Prostate gland (tissue), 2 donors: ENCODE results near the gene CCRL2. TPM values are rescaled to one million over a fixed set of nuclear protein-coding genes. Genes with fewer than 3 reads are reported as not detected.

Source experiments
- DNase-seq: peaks from one replicate; pipeline ENCODE4 v3.0.0-alpha.2; 2019; ENCODE audit warnings: low spot score
- H3K27ac ChIP-seq, 2 donors: fragments of 200-600 bp; sonication (generic); 2 replicates each; pipeline ENCODE4 v1.5.1; 2017 to 2019
- H3K27me3 ChIP-seq: fragments of 200-600 bp; sonication (generic); replicated peaks from 2 replicates; pipeline ENCODE4 v1.5.1; 2019; ENCODE audit not compliant: insufficient read depth
- H3K36me3 ChIP-seq, 2 donors: fragments of 200-600 bp; sonication (generic); 1 replicate in 1 of 2; 2 replicates in 1 of 2; pipeline versions ENCODE4 v1.5.1 to v1.8.1; 2017 to 2019
- H3K4me1 ChIP-seq: fragments of 200-600 bp; sonication (generic); replicated peaks from 2 replicates; pipeline ENCODE4 v1.5.1; 2019
- H3K4me3 ChIP-seq, 2 donors: fragments of 200-600 bp; sonication (generic); 2 replicates each; pipeline ENCODE4 v1.5.1; 2017 to 2019
- H3K9me3 ChIP-seq: fragments of 200-600 bp; sonication (generic); 2 replicates; pipeline ENCODE4 v1.5.1; 2017
- CTCF ChIP-seq, 4 experiments: fragments of 200-600 bp in 2 of 4; fragments of 450-650 bp in 2 of 4; sonication (generic) in 2 of 4; IDR thresholded peaks; 1 replicate in 3 of 4; 2 replicates in 1 of 4; pipeline ENCODE4 v1.5.1; 2016 to 2019; ENCODE audit warnings: antibody characterized with exemption in 4 of 4, mild to moderate bottlenecking in 2 of 4, moderate library complexity in 2 of 4
- POLR2A ChIP-seq: fragments of 450-650 bp; IDR thresholded peaks from one replicate; pipeline ENCODE4 v1.6.1; 2016; ENCODE audit warnings: antibody characterized with exemption, mild to moderate bottlenecking
- POLR2AphosphoS5 ChIP-seq: sonication (generic); formaldehyde crosslinking; IDR thresholded peaks from one replicate; pipeline ENCODE4 v1.6.1; 2017; ENCODE audit warnings: antibody characterized with exemption
- WGBS: methylation state at CpG from one replicate; pipeline ENCODE4 v1.1.5; 2018; 5-methylcytosine and 5-hydroxymethylcytosine counted together
- intact Hi-C: fragments of 100-400 bp; cut with DNase I; formaldehyde crosslinking; loops from one replicate; pipeline ENCODE4 v1.14.2; 2022
- total RNA-seq, 2 donors: library from RNA; depleted of rRNA; stranded (reverse); fragments of >200 nt; gene quantifications; one replicate each; pipeline ENCODE4 v1.1.0, GENCODE V29; 2016

CCRL2 gene
- total RNA-seq, 2 donors from 2014 or later, result 0.09 to 0.45 TPM

DNA sequence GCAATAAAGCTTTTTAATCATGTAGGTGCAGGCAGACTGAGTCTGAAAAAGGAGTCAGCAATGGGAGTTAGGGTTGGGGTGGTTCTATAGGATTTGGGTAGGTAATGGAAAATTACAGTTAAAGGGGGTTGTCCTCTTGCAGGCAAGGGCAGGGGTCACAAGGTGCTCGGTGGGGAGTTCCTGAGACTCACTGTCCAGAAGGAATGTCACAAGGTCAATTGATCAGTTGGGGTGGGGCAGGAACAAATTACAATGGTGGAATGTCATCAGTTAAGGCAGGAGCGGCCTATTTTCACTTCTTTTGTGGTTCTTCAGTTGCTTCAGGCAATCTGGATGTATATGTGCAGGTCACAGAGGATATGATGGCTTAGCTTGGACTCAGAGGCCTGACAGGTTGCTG lies 14.0 kb upstream of the CCRL2 start:
- intact Hi-C loops, result no loop called here
- Histone ChIP-seq H3K36me3 (no peaks in the 10 kb centered on the region), H3K4me3 (no peak overlapping the region), H3K4me1 (no peaks in the 10 kb centered on the region), H3K27me3 (no peaks in the 10 kb centered on the region), H3K27ac (no peak overlapping the region), H3K9me3 (no peaks in the 10 kb centered on the region)
- TF ChIP-seq POLR2AphosphoS5 (no peak), CTCF (IDR thresholded peaks at IDR 0.05) (no peak), POLR2A (no peak)
- 83% methylated on average over 2 of the region's 2 CpGs for WGBS
- no peak for DNase-seq

DNA sequence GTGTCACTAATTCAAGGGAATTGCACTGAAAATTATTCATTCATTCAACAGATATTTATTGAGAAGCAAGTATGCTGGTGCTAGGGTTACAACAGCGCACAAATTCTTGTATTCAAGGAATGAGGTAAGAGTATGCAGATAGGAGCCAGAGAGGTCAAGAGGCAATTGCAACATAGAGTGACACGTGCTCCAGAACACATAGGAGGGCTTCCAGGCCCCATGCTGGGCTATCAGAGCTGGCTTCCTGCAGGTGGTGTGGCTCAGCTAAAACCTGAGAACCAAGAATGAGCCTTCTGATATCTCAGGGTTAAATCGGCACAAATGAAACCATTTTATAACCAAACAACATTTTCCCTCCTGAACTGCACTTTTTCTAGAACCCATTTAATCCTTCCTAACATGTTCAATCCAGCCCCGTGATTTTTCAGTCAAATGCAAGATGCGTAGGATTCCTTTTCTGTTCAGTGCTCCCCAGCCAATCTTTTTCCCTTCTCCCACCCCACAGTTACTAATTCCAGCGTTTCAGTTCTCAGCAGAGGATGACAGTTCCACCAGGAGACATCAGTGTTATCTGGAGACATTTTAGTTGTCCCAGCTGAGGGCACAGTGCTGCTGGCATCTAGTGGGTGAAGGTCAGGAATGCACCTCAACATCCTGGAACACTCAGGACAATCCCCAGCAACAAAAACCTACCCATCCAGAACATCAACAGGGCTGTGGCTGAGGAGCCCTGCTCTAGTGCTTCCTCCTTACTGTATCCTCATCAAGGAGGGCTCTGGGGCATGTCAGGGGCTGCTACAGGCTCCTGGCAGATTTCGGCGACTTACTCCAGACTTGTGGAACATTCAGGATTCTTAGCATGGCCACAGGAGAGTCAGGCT lies 13.3 kb upstream of the CCRL2 start:
- H3K27me3 ChIP-seq, result no peaks in the 10 kb centered on the region
- H3K4me1 ChIP-seq, result no peaks in the 10 kb centered on the region
- TF ChIP-seq POLR2A (no peak), CTCF (IDR thresholded peaks at IDR 0.05) (no peak), POLR2AphosphoS5 (no peak)
- no peaks in the 10 kb centered on the region for H3K36me3 ChIP-seq
- WGBS, result 80% methylated on average over 8 of the region's 8 CpGs
- intact Hi-C loops, result no loop called here
- H3K9me3 ChIP-seq, result no peaks in the 10 kb centered on the region
- no peak overlapping the region for H3K27ac ChIP-seq
- DNase-seq, result no peak
- no peak overlapping the region for H3K4me3 ChIP-seq

DNA sequence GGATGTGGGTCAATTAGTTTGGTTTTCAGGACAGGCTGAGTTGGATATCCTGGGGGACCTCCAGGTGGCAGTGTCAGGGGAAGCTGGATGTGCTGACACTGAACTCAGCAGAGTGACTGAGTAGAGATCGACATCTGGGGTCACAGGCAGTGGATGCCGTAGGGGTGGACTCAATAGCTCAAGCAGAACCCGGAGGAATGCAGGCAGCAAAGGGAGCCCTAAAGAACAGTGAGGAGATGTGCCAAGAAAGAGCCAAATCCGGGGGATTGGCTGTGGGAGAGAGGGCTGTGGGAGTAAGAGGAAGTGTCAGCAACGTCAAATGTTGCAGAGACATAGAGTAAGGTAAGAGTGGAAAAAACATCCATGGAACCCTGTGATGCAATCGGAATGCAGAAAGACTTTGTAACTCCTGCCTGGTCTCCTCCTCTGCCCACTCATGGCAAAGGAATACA lies 11.8 kb upstream of the CCRL2 start:
- 82% methylated on average over 6 of the region's 6 CpGs for WGBS
- Histone ChIP-seq H3K27me3 (no peaks in the 10 kb centered on the region), H3K4me3 (no peak overlapping the region), H3K4me1 (no peaks in the 10 kb centered on the region), H3K9me3 (no peaks in the 10 kb centered on the region), H3K27ac (no peak overlapping the region), H3K36me3 (no peaks in the 10 kb centered on the region)
- no peak for DNase-seq
- intact Hi-C loops, result no loop called here
- TF ChIP-seq CTCF (IDR thresholded peaks at IDR 0.05) (no peak), POLR2AphosphoS5 (no peak), POLR2A (no peak)

- WGBS, result 80% methylated on average over 6 of the region's 6 CpGs
Observed at GRCh38 chr3:46395766-46396530, 11.1 kb upstream of the CCRL2 start.

More at GRCh38 chr3:46395766-46396530, 11.1 kb upstream of the CCRL2 start:
- no peaks in the 10 kb centered on the region for H3K9me3 ChIP-seq
- no peak for DNase-seq
- intact Hi-C loops, result no loop called here
- H3K4me1 ChIP-seq, result no peaks in the 10 kb centered on the region
- H3K27ac ChIP-seq, result no peak overlapping the region
- no peak overlapping the region for H3K4me3 ChIP-seq
- no peaks in the 10 kb centered on the region for H3K36me3 ChIP-seq
- H3K27me3 ChIP-seq, result no peaks in the 10 kb centered on the region
- TF ChIP-seq POLR2AphosphoS5, result no peak
- no peak for TF ChIP-seq POLR2A
- no peak for TF ChIP-seq CTCF (IDR thresholded peaks at IDR 0.05)
